DOHH2 (cell line): ENCODE results near the gene INSM1.

Experiments
- CTCF ChIP-seq: fragments of 200-600 bp; sonication (generic); IDR thresholded peaks from one replicate; pipeline ENCODE4 v1.5.1; 2014; ENCODE audit warnings: antibody characterized with exemption, mild to moderate bottlenecking, low read depth, low read length; ENCODE audit not compliant: poor library complexity, severe bottlenecking
- EZH2phosphoT487 ChIP-seq: fragments of 200-600 bp; sonication (generic); IDR thresholded peaks from 2 replicates; pipeline ENCODE4 v1.6.1; 2017; ENCODE audit warnings: borderline replicate concordance, mild to moderate bottlenecking, antibody characterized with exemption, low read length, moderate library complexity, mixed read lengths

- TF ChIP-seq CTCF = no peak
- no peak for TF ChIP-seq EZH2phosphoT487
Observed at GRCh38 chr20:20412750-20413149, 44.8 kb downstream of the INSM1 start.
